ENCODE data around the gene RAP1GAP2.

The RAP1GAP2 gene

GRCh38 chr17:2924211-2924610 lies 128.0 kb downstream of the RAP1GAP2 start:
- DNase-seq = no peak

- no peak for DNase-seq
Measured at GRCh38 chr17:2925011-2925410, 128.8 kb downstream of the RAP1GAP2 start.

GRCh38 chr17:2926019-2926650 lies 129.9 kb downstream of the RAP1GAP2 start:
- no peak for DNase-seq

GRCh38 chr17:2928294-2928890 lies 132.2 kb downstream of the RAP1GAP2 start:
- no peak for DNase-seq

GRCh38 chr17:2929881-2930533 lies 133.8 kb downstream of the RAP1GAP2 start:
- peak; percentile 32 for DNase-seq

GRCh38 chr17:2931876-2932275 lies 135.6 kb downstream of the RAP1GAP2 start:
- no peak for DNase-seq

GRCh38 chr17:2932946-2933345 lies 136.7 kb downstream of the RAP1GAP2 start:
- no peak for DNase-seq

- no peak for DNase-seq
Measured at GRCh38 chr17:2933606-2934005, 137.4 kb downstream of the RAP1GAP2 start.

GRCh38 chr17:2935632-2936031 lies 139.4 kb downstream of the RAP1GAP2 start:
- DNase-seq = no peak

GRCh38 chr17:2936351-2936750 lies 140.1 kb downstream of the RAP1GAP2 start:
- no peak for DNase-seq

GRCh38 chr17:2936771-2937321 lies 140.6 kb downstream of the RAP1GAP2 start:
- DNase-seq = no peak

- DNase-seq = no peak
Measured at GRCh38 chr17:2937331-2938003, 141.2 kb downstream of the RAP1GAP2 start.

GRCh38 chr17:2939714-2940351 lies 143.6 kb downstream of the RAP1GAP2 start:
- no peak for DNase-seq

GRCh38 chr17:2940352-2940751 lies 144.1 kb downstream of the RAP1GAP2 start:
- DNase-seq = no peak

GRCh38 chr17:2943981-2944380 lies 147.7 kb downstream of the RAP1GAP2 start:
- no peak for DNase-seq

- DNase-seq = no peak
Measured at GRCh38 chr17:2945299-2945698, 149.1 kb downstream of the RAP1GAP2 start.

- DNase-seq = no peak
Measured at GRCh38 chr17:2946144-2946543, 149.9 kb downstream of the RAP1GAP2 start.

GRCh38 chr17:2947588-2947950 lies 151.3 kb downstream of the RAP1GAP2 start:
- no peak for DNase-seq

- no peak for DNase-seq
Measured at GRCh38 chr17:2947996-2948550, 151.8 kb downstream of the RAP1GAP2 start.

GRCh38 chr17:2948721-2949468 lies 152.7 kb downstream of the RAP1GAP2 start:
- no peak for DNase-seq

- DNase-seq = no peak
Measured at GRCh38 chr17:2949469-2950044, 153.3 kb downstream of the RAP1GAP2 start.

GRCh38 chr17:2950846-2951245 lies 154.6 kb downstream of the RAP1GAP2 start:
- DNase-seq = no peak

Data from stimulated activated CD4-positive, alpha-beta T cell treated with anti-CD3 and anti-CD28 coated beads, Interleukin-4, amount 100 ng/mL, for 24 hours (primary cell).